HepG2 (cell line): ENCODE results near the gene FBP1. TPM values are rescaled to one million over a fixed set of nuclear protein-coding genes. Genes with fewer than 3 reads are reported as not detected.

ENCODE experiments used
- GATA4 ChIP-seq: sonication (generic); IDR thresholded peaks from 2 replicates; pipeline ENCODE4 v1.6.1; 2016; ENCODE audit warnings: antibody characterized with exemption, low read depth, borderline replicate concordance
- KIAA2018 ChIP-seq: sonication (generic); formaldehyde crosslinking; IDR thresholded peaks from 2 replicates; pipeline ENCODE4 v1.5.0; 2020; ENCODE audit warnings: mild to moderate bottlenecking, missing genetic modification reagents, borderline replicate concordance
- NCOA5 ChIP-seq: sonication (generic); formaldehyde crosslinking; IDR thresholded peaks from 2 replicates; pipeline ENCODE4 v1.4.0; 2020; ENCODE audit warnings: missing genetic modification reagents
- TARDBP ChIP-seq: sonication (generic); formaldehyde crosslinking; IDR thresholded peaks from 2 replicates; pipeline ENCODE4 v1.8.0; 2022; ENCODE audit warnings: mild to moderate bottlenecking, missing genetic modification reagents
- YEATS4 ChIP-seq: sonication (generic); formaldehyde crosslinking; IDR thresholded peaks from 2 replicates; pipeline ENCODE4 v1.4.0; 2020; ENCODE audit warnings: missing genetic modification reagents, borderline replicate concordance
- ZNF143 ChIP-seq: sonication (generic); formaldehyde crosslinking; IDR thresholded peaks from 2 replicates; pipeline ENCODE4 v1.4.0; 2020; ENCODE audit warnings: missing genetic modification reagents
- ZNF547 ChIP-seq: sonication (generic); formaldehyde crosslinking; IDR thresholded peaks from 2 replicates; pipeline ENCODE4 v1.5.1; 2020; ENCODE audit warnings: mild to moderate bottlenecking, missing genetic modification reagents
- polyA plus RNA-seq, 8 experiments: library from polyadenylated mRNA; depleted of rRNA in 3 of 8; stranded (reverse) in 7 of 8; unstranded in 1 of 8; fragments of >200 nt; fragmentation: Illumina TruSeq in 4 of 8; extraction: Trizol in 4 of 8; gene quantifications; 2 replicates each; pipeline versions ENCODE4 v1.2.1 to v1.2.3, GENCODE V29; 2011 to 2016; ENCODE audit warnings: low read depth in 4 of 8, missing spikeins in 1 of 8, mixed read lengths in 1 of 8; ENCODE audit not compliant: insufficient read depth in 1 of 8
- total RNA-seq, 5 experiments: library from RNA; depleted of rRNA; stranded (reverse); fragments of >200 nt; fragmentation: Illumina TruSeq; extraction: Trizol; gene quantifications; 2 replicates each; pipeline ENCODE4 v1.2.3, GENCODE V29; 2016; ENCODE audit warnings: low read depth in 1 of 5

The FBP1 gene
- total and polyA plus RNA-seq, 2 of the 13 experiments (the other 11 are each of a cell fraction or from before 2014, with no cell fraction given): 0.29 to 0.53 TPM

- no peak for TF ChIP-seq KIAA2018 (CRISPR knock-in tag)
- no peak for TF ChIP-seq TARDBP (CRISPR knock-in tag)
- TF ChIP-seq ZNF547 (CRISPR knock-in tag): no peak
- no peak for TF ChIP-seq GATA4
- no peak for TF ChIP-seq ZNF143 (CRISPR knock-in tag)
- no peak for TF ChIP-seq YEATS4 (CRISPR knock-in tag)
- TF ChIP-seq NCOA5: no peak
Measured at GRCh38 chr9:94643741-94644140, 4.4 kb upstream of the FBP1 start (continued).
